Neuronal stem cell (in vitro differentiated cells): ENCODE results near the gene TNS3.
"Not testable (repeated sequence)": the region's sequence is repeated elsewhere in the genome, so short reads cannot be mapped to it uniquely, and the experiment has no call there.

Experiments used
- DNase-seq: peaks from one replicate; pipeline ENCODE4 v3.0.0-alpha.2; 2013; ENCODE audit warnings: low spot score
- H2AFZ ChIP-seq: one replicate; pipeline ENCODE4 v1.6.1; 2013; ENCODE audit warnings: mild to moderate bottlenecking, low read length, inconsistent platforms
- H2AK5ac ChIP-seq: 2 replicates; pipeline ENCODE4 v1.6.1; 2013; ENCODE audit warnings: low read depth, mild to moderate bottlenecking, inconsistent platforms, low read length, moderate library complexity, mixed read lengths
- H2BK120ac ChIP-seq: 2 replicates; pipeline ENCODE4 v1.6.1; 2013; ENCODE audit warnings: low read depth, mild to moderate bottlenecking, inconsistent platforms, low read length, moderate library complexity, mixed read lengths
- H2BK12ac ChIP-seq: one replicate; pipeline ENCODE4 v1.6.1; 2013; ENCODE audit warnings: low read length, inconsistent platforms
- H2BK15ac ChIP-seq: 2 replicates; pipeline ENCODE4 v1.6.1; 2013; ENCODE audit warnings: mild to moderate bottlenecking, low read length, inconsistent platforms, mixed read lengths
- H2BK5ac ChIP-seq: one replicate; pipeline ENCODE4 v1.6.1; 2013; ENCODE audit warnings: inconsistent platforms, mild to moderate bottlenecking, low read length, moderate library complexity
- H3K14ac ChIP-seq: one replicate; pipeline ENCODE4 v1.6.1; 2013; ENCODE audit warnings: low read length, inconsistent platforms
- H3K18ac ChIP-seq: 2 replicates; pipeline ENCODE4 v1.6.1; 2013; ENCODE audit warnings: low read length, inconsistent platforms
- H3K23ac ChIP-seq: 2 replicates; pipeline ENCODE4 v1.6.1; 2013; ENCODE audit warnings: low read depth, mild to moderate bottlenecking, mixed read lengths, low read length, inconsistent platforms; ENCODE audit not compliant: poor library complexity
- H3K27ac ChIP-seq: replicated peaks from 3 replicates; pipeline ENCODE4 v1.5.1; 2013; ENCODE audit warnings: low read length, inconsistent platforms
- H3K27me3 ChIP-seq, 3 experiments: 2 replicates each; pipeline ENCODE4 v1.6.1; 2013; ENCODE audit warnings: low read length in 3 of 3, mild to moderate bottlenecking in 2 of 3, inconsistent platforms in 1 of 3, low read depth in 1 of 3, mixed read lengths in 1 of 3, moderate library complexity in 1 of 3; ENCODE audit not compliant: control insufficient read depth in 3 of 3, insufficient read depth in 3 of 3
- H3K36me3 ChIP-seq, 2 donors: replicated peaks in 1 of 2; 2 replicates each; pipeline ENCODE4 v1.6.1; 2013; ENCODE audit warnings: low read length in 2 of 2; ENCODE audit not compliant: control insufficient read depth in 2 of 2, insufficient read depth in 2 of 2
- H3K4ac ChIP-seq: 2 replicates; pipeline ENCODE4 v1.6.1; 2013; ENCODE audit warnings: inconsistent platforms, mild to moderate bottlenecking, low read length, moderate library complexity
- H3K4me1 ChIP-seq, 2 donors: 1 replicate in 1 of 2; 2 replicates in 1 of 2; pipeline ENCODE4 v1.6.1; 2013; ENCODE audit warnings: low read length in 2 of 2, low read depth in 1 of 2; ENCODE audit not compliant: control insufficient read depth in 2 of 2, insufficient read depth in 1 of 2
- H3K4me2 ChIP-seq: one replicate; pipeline ENCODE4 v1.6.1; 2013; ENCODE audit warnings: mild to moderate bottlenecking, low read length, inconsistent platforms; ENCODE audit not compliant: insufficient read depth, poor library complexity, severe bottlenecking
- H3K4me3 ChIP-seq, 2 donors: 2 replicates each; pipeline ENCODE4 v1.5.1; 2013; ENCODE audit warnings: low read length in 2 of 2, mild to moderate bottlenecking in 2 of 2, inconsistent platforms in 1 of 2, moderate library complexity in 1 of 2
- H3K79me1 ChIP-seq: one replicate; pipeline ENCODE4 v1.6.1; 2013; ENCODE audit warnings: low read depth, mild to moderate bottlenecking, inconsistent platforms, low read length, moderate library complexity
- H3K9ac ChIP-seq: one replicate; pipeline ENCODE4 v1.6.1; 2013; ENCODE audit warnings: mild to moderate bottlenecking, low read depth, low read length, inconsistent platforms; ENCODE audit not compliant: poor library complexity
- H3K9me3 ChIP-seq, 2 donors: replicated peaks in 1 of 2; 2 replicates each; pipeline versions ENCODE3 to v1.6.1; 2013; ENCODE audit warnings: low read length in 2 of 2, mild to moderate bottlenecking in 2 of 2, inconsistent platforms in 1 of 2, low read depth in 1 of 2, mixed read lengths in 1 of 2, moderate library complexity in 1 of 2; ENCODE audit not compliant: control insufficient read depth in 2 of 2, insufficient read depth in 1 of 2
- H4K8ac ChIP-seq: one replicate; pipeline ENCODE4 v1.6.1; 2013; ENCODE audit warnings: low read depth, mild to moderate bottlenecking, inconsistent platforms, low read length, moderate library complexity
- H4K91ac ChIP-seq: one replicate; pipeline ENCODE4 v1.6.1; 2013; ENCODE audit warnings: low read length, low read depth, mild to moderate bottlenecking, inconsistent platforms; ENCODE audit not compliant: poor library complexity
- WGBS, 2 donors: extraction: QIAGEN DNeasy Blood & Tissue Kit; methylation state at CpG; one replicate each; pipeline ENCODE4 v1.1.7; 2013; ENCODE audit warnings: missing lambda C conversion rate in 2 of 2, mixed read lengths in 1 of 2; ENCODE audit not compliant: insufficient read length in 2 of 2, insufficient replicate concordance in 1 of 2; ENCODE audit errors: extremely low coverage in 2 of 2; 5-methylcytosine and 5-hydroxymethylcytosine counted together

TNS3 gene

DNA sequence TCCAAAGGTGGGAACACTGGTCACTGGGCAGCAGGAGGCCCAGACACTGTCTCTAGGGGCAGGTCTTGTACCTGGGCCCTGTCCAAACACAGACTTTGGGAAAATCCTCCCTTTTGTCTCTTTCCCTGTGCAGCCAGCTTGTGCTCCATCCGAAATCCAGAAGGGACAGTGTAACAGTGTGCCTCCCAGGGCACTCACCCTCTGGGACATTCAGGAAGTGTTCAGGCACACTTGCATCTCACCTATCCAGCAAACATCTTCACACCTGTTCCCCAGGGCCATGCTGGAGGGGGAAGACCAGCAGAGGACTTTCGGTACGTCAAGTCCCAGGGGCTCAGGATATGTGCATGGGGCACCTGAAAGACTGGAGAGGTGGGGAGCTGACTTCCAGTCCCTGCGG lies 38.9 kb downstream of the TNS3 start:
- Histone ChIP-seq H4K91ac (no peak overlapping the region), H3K9ac (no peak overlapping the region), H3K4me2 (no peak overlapping the region), H2AFZ (no peak overlapping the region), H3K27ac (no peak overlapping the region), H3K14ac (no peak overlapping the region), H3K36me3 (no peaks in the 10 kb centered on the region), H4K8ac (no peak overlapping the region), H3K9me3 (no peaks in the 10 kb centered on the region), H3K4ac (peak overlapping the region; percentile 10), H3K4me1 (peaks cover 0 to 17% of the 10 kb centered on the region in 2 donors), H2BK15ac (peak overlapping the region; percentile 39), H2BK120ac (no peak overlapping the region), H2BK12ac (no peak overlapping the region), H2AK5ac (no peak overlapping the region), H3K18ac (peak overlapping the region; percentile 89), H3K23ac (no peak overlapping the region), H3K27me3 (no peaks in the 10 kb centered on the region), H3K79me1 (no peaks in the 10 kb centered on the region), H3K4me3 (no peak overlapping the region), H2BK5ac (no peak overlapping the region)
- no CpG with 5 or more reads among the region's 4 CpGs for WGBS, 2 donors
- no peak for DNase-seq

- no peak overlapping the region for H2BK120ac ChIP-seq
Observed at GRCh38 chr7:47542051-47542450, 39.9 kb downstream of the TNS3 start.

DNA sequence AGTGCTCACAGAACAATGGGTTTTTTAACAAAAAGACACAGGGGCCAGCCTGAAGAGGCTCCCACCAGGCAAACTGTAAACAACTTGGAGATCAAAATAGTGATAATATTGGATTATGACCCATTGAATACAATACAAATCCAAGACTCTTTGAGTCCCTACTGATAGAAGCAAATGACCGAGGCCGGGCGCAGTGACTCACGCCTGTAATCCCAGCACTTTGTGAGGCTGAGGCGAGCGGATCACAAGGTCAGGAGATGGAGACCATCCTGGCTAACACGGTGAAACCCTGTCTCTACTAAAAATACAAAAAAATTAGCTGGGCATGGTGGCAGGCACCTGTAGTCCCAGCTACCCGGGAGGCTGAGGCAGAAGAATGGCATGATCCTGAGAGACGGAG lies 40.4 kb downstream of the TNS3 start:
- not testable (repeated sequence) for H4K8ac ChIP-seq, H3K79me1 ChIP-seq, H3K14ac ChIP-seq, H3K18ac ChIP-seq, H3K23ac ChIP-seq, H2BK15ac ChIP-seq, H3K27me3 ChIP-seq, DNase-seq, H2BK12ac ChIP-seq, H3K9me3 ChIP-seq, H3K4me3 ChIP-seq, H4K91ac ChIP-seq, H2AK5ac ChIP-seq, H2BK5ac ChIP-seq, H3K4me2 ChIP-seq, H3K36me3 ChIP-seq, H3K27ac ChIP-seq, H3K4ac ChIP-seq, H2AFZ ChIP-seq, H2BK120ac ChIP-seq, H3K9ac ChIP-seq
- no CpG with 5 or more reads among the region's 9 CpGs for WGBS, 2 donors
- peaks cover 0 to 19% of the 10 kb centered on the region in 2 donors for H3K4me1 ChIP-seq

More at GRCh38 chr7:47542051-47542450, 39.9 kb downstream of the TNS3 start:
- Histone ChIP-seq H2BK15ac (no peak overlapping the region), H3K36me3 (no peaks in the 10 kb centered on the region), H3K4me3 (no peak overlapping the region), H3K4me1 (peaks cover 0 to 16% of the 10 kb centered on the region in 2 donors), H2BK5ac (no peak overlapping the region), H3K14ac (no peak overlapping the region), H3K18ac (no peak overlapping the region), H3K4me2 (no peak overlapping the region), H3K27me3 (no peaks in the 10 kb centered on the region), H3K27ac (no peak overlapping the region), H2AFZ (no peak overlapping the region), H3K9me3 (no peaks in the 10 kb centered on the region), H4K91ac (no peak overlapping the region), H3K79me1 (no peaks in the 10 kb centered on the region), H2BK12ac (no peak overlapping the region), H3K9ac (no peak overlapping the region), H3K23ac (no peak overlapping the region), H2AK5ac (no peak overlapping the region), H4K8ac (peak overlapping the region; percentile 88), H3K4ac (no peak overlapping the region)
- no CpG with 5 or more reads among the region's 3 CpGs for WGBS, 2 donors
- DNase-seq, result no peak

GRCh38 chr7:47540387-47541350 lies 41.2 kb downstream of the TNS3 start:
- H2BK15ac ChIP-seq, result no peak overlapping the region
- H3K9me3 ChIP-seq, result no peaks in the 10 kb centered on the region
- H3K14ac ChIP-seq, result no peak overlapping the region
- H3K4ac ChIP-seq, result no peak overlapping the region
- H2AFZ ChIP-seq, result no peak overlapping the region
- peaks cover 0 to 3% (median 0%) of the 10 kb centered on the region in 3 experiments for H3K27me3 ChIP-seq
- no peak overlapping the region for H4K8ac ChIP-seq
- H3K23ac ChIP-seq, result no peak overlapping the region
- H2BK5ac ChIP-seq, result no peak overlapping the region
- H3K9ac ChIP-seq, result no peak overlapping the region
- H3K4me1 ChIP-seq, result peaks cover 3 to 20% of the 10 kb centered on the region in 2 donors
- no peak overlapping the region for H2BK120ac ChIP-seq
- no peaks in the 10 kb centered on the region for H3K79me1 ChIP-seq
- H2AK5ac ChIP-seq, result peak overlapping the region; percentile 39
- H2BK12ac ChIP-seq, result no peak overlapping the region
- DNase-seq, result no peak
- H3K36me3 ChIP-seq, result no peaks in the 10 kb centered on the region
- WGBS, 2 donors, result no CpG with 5 or more reads among the region's 22 CpGs
- H3K27ac ChIP-seq, result no peak overlapping the region
- peak overlapping the region; percentile 38 for H4K91ac ChIP-seq
- H3K4me3 ChIP-seq, result no peak overlapping the region
- peak overlapping the region; percentile 39 for H3K18ac ChIP-seq
- H3K4me2 ChIP-seq, result no peak overlapping the region
